Astrocyte of the cerebellum (primary cell): ENCODE results near the gene SLC16A2.

Source experiments
- DNase-seq: peaks from one replicate; pipeline ENCODE4 v3.0.0-alpha.2; 2011; ENCODE audit warnings: low read depth
- H3K4me3 ChIP-seq: 2 replicates; pipeline ENCODE4 v1.5.1; 2011; ENCODE audit warnings: mild to moderate bottlenecking, low read depth, low read length, moderate library complexity
- CTCF ChIP-seq: IDR thresholded peaks from 2 replicates; pipeline ENCODE4 v1.5.1; 2012; ENCODE audit warnings: low read length, low read depth, moderate library complexity, mild to moderate bottlenecking; ENCODE audit errors: missing control alignments
- in situ Hi-C: cut with HindIII; loops from 2 replicates; pipeline ENCODE4 v1.10.0; 2017; ENCODE audit warnings: low sequenced_read_pairs

Gene SLC16A2

GRCh38 chrX:74535408-74536151 lies 114.3 kb downstream of the SLC16A2 start:
- TF ChIP-seq CTCF = peak; percentile 55
- H3K4me3 ChIP-seq = peak overlapping the region; percentile 34
- peak; percentile 42 for DNase-seq
- in situ Hi-C loops = no loop called here

- peak overlapping the region; percentile 34 for H3K4me3 ChIP-seq
- DNase-seq = peak; percentile 57
- in situ Hi-C loops = no loop called here
- TF ChIP-seq CTCF = peak; percentile 43
These were observed 115.0 kb downstream of the SLC16A2 start for GRCh38 chrX:74536152-74536831.

- peak overlapping the region; percentile 34 for H3K4me3 ChIP-seq
- no peak for TF ChIP-seq CTCF
- DNase-seq = no peak
- in situ Hi-C loops = no loop called here
These were observed 115.6 kb downstream of the SLC16A2 start for GRCh38 chrX:74536832-74537371.

- in situ Hi-C loops = no loop called here
- no peak for TF ChIP-seq CTCF
- DNase-seq = no peak
- no peak overlapping the region for H3K4me3 ChIP-seq
These were observed 119.4 kb downstream of the SLC16A2 start for GRCh38 chrX:74540635-74541249.

- TF ChIP-seq CTCF = no peak
- in situ Hi-C loops = no loop called here
- DNase-seq = no peak
- H3K4me3 ChIP-seq = no peak overlapping the region
These were observed 124.7 kb downstream of the SLC16A2 start for GRCh38 chrX:74545880-74546523.

GRCh38 chrX:74546984-74547383 lies 125.7 kb downstream of the SLC16A2 start:
- H3K4me3 ChIP-seq = no peak overlapping the region
- DNase-seq = no peak
- TF ChIP-seq CTCF = no peak
- in situ Hi-C loops = no loop called here
